RPMI8226 (cell line): ENCODE results near the gene GPR150.

Source experiments
- DNase-seq: peaks from one replicate; pipeline ENCODE4 v3.0.0-alpha.2; 2015

The GPR150 gene

DNA sequence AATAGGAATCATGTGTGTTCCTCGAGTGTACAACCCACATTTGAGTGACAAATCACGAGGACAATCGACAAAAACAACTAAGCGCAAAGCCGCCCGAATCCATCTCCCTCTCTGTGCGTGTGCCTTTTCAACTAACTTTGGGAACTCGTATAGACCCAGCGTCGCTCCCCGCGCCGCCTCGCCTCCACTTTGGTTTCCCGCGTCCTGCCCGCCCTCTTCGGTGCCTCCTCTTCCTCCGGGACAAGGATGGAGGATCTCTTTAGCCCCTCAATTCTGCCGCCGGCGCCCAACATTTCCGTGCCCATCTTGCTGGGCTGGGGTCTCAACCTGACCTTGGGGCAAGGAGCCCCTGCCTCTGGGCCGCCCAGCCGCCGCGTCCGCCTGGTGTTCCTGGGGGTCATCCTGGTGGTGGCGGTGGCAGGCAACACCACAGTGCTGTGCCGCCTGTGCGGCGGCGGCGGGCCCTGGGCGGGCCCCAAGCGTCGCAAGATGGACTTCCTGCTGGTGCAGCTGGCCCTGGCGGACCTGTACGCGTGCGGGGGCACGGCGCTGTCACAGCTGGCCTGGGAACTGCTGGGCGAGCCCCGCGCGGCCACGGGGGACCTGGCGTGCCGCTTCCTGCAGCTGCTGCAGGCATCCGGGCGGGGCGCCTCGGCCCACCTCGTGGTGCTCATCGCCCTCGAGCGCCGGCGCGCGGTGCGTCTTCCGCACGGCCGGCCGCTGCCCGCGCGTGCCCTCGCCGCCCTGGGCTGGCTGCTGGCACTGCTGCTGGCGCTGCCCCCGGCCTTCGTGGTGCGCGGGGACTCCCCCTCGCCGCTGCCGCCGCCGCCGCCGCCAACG lies at the start of gene GPR150:
Gene GPR150, plus strand, starts transcription at position 58 of the 840 bp plus-strand sequence. Its CDS starts 189 bp downstream, at position 247.
- DNase-seq: peak; percentile 86

DNA sequence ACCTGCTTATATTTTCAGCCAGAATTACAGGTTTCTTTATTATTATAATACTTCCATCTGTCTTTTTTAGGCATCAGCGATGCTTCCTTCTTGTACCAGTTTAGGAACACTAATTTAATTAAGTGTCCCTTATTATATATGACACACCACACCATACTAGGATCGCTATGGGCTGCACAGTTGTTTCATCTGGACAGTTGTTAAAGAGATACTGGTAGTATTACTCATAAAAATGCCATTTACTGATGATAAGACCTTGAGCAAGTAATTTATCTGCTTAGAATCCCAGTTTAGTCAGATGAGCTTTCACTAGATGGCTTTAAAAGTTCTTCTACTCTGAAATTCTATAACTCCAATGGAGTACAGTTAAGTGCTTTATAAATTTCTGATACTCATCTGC lies 47.9 kb upstream of the GPR150 start:
- DNase-seq: no peak

DNA sequence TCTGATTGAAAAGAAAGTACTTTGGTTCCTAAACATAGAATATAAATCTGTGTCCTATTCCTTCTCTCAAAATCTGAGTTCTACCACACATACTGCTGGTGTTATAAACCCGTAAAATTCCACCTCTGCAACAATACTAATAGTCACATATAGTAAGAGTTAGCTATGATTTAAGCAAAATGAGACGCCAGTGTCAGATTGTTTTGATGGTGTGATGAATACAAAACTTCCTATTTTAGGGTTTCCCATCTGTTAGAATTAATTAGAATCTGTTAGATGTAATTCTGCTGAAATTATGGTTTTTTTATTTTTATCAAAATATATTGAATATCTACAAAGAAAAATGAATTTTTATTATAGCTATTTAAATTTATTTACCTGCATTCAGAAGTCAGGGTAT lies 38.3 kb upstream of the GPR150 start:
- no peak for DNase-seq

DNA sequence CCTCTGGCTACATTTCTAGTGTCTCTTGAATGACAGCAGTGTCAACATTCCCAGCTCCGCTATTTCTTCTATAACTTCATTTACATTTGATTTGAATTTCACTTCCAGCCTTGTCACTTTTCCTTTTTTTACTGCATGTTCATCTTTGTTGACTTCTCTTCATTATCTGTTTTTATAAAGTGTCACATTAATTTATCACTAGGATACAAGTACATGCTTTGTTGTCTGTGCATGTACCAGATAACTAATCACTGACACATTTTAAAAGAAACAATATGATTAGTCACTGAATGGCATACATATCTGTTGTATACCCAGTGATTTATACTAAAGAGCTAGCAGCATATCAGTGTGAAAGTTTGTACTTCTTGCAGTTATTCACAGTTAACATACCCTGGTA lies 35.9 kb upstream of the GPR150 start:
- DNase-seq: no peak

DNA sequence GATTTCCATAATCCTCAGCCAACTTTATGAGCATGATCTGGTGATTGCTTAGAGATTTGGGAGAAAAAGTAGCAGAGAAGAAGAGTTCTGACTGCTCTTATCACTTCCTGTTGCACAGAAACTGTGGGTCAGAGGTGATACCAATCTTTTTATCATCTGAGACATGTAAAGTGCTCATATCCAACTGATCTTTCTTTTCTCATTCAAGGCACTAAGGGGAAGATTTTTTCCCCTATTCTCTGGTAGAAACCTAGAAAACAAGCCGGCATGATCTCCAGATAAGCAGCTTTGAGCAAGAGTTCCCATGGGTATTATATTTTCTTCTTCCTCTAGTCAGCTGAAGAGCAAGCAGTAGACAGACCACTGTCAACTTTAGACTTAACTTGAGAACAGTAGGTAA lies 29.0 kb upstream of the GPR150 start:
- no peak for DNase-seq

DNA sequence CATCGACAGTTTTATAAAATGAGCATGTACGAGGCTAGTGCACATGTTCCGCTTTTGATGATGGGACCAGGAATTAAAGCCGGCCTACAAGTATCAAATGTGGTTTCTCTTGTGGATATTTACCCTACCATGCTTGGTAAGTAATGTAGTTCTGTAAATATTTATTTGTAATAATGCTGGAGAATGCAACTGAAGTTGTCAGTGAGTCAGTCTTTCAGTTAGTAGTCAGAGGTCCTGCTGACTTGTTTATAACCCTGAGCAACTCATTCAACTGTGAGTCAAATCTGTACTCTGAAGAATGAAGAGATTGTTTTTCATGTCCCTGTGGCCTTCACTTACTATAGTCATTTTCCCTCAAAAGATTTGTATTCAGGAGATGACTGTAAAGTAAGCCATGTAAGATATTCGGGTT lies 28.4 kb upstream of the GPR150 start:
- DNase-seq: no peak

DNA sequence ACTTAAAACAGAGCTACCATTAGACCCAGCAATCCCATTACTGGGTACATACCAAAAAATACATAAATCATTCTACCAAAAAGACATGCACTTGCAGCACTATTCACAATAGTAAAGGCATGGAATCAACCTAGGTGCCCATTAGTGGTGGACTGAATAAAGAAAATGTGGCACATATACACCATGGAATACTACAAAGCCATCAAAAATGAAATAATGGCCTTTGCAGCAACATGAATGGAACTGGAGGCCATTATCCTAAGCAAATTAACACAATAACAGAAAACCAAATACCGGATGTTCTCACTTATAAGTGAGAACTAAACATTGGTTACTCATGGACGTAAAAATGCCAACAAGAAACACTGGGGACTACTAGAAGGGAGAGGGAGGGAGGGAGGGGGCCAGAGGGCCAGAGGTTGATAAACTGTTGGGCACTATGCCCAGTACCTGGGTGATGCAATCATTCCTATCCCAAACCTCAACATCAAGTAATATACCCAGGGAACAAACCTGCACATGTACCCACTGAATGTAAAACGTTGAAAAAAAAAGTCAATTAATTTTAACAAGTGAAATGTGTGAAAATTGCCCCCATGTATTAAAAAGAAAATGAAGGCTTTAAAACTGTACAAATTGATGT lies 24.5 kb upstream of the GPR150 start:
- DNase-seq: no peak

DNA sequence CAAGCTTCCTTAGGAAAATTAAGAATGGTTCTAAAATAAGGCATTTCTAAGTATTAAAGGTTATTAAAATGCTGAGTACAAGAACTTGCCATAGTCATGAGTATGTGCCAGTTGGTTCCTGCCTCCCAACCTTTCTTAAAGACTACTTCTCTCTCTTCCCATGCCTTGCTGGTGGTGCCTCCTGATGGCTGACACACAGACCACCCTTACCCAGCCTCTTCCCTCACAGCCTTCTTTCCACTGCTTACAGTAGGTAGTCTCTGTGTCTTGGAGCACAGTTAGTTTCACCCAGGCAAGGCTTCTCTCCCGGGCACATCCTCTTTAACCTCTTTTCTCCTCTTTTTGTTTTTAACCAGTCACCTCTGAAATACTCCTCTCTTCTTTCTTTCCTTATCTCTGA lies 20.6 kb upstream of the GPR150 start:
- DNase-seq: no peak

DNA sequence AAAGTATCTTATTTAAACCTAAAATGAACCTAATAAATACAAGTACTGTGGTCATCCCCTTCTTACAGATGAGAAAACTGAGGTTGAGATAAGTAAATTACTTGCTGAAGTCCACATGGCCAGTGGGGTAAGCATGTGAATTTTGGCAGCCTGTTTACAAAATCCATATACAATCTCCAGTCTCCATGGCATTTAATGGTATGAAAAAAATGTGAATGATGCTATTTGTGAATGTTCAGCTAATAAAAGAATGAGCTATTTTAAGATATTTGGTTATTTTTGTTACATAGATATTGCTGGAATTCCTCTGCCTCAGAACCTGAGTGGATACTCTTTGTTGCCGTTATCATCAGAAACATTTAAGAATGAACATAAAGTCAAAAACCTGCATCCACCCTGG lies 19.3 kb upstream of the GPR150 start:
- DNase-seq: no peak

DNA sequence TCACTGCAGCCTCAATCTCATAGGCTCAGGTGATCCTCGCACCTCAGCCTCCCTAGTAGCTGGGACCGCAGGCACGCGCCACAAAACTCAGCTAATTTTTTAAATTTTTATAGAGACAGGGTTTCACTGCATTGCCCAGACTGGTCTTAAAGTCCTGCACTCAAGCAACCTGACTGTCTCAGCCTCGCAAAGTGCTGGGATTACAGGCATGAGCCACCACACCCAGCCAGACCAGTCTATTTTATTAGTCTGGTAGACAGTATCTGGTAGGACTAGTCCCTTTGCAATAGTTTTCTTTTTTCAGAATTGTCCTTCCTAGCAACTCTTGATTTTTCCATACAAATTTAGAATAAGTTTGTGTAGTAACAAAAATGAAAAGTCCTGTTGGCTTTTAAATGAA lies 14.1 kb upstream of the GPR150 start:
- no peak for DNase-seq

DNA sequence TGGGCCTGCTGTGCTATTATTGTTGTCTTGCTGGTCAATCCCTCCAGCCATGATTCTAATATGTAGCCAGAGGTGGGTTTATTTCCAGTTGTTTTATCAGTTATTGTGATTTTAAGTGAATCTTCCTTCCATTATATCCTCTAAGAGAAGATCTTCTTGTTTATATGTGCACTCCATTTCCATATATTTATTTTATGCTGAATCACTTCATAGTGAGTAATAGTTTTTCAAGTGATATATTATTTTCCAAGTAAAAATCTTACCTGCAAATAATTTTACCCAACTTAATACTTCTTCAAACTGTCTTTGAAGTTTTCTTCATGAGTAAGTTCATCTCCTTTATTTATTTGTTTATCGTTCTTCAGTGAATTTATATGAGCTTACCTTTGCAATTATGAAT lies 13.5 kb upstream of the GPR150 start:
- no peak for DNase-seq

DNA sequence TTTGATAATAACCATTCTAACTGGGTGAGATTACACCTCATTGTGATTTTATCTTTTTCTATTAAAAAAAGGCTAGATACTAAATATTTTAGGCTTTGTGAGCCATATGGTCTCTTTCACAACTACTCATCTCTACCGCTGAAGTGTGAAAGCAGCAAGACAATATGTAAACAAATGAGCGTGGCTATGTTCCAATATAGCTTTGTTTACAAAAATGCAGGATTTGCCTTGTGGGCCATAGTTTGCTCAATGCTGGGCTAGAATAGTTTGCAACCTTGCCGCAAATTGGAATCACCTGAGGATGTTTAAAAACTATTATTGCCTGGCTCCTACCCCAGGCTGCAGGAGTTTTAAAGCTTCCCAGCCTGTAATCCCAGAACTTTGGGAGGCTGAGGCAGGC lies 10.2 kb upstream of the GPR150 start:
- DNase-seq: no peak

DNA sequence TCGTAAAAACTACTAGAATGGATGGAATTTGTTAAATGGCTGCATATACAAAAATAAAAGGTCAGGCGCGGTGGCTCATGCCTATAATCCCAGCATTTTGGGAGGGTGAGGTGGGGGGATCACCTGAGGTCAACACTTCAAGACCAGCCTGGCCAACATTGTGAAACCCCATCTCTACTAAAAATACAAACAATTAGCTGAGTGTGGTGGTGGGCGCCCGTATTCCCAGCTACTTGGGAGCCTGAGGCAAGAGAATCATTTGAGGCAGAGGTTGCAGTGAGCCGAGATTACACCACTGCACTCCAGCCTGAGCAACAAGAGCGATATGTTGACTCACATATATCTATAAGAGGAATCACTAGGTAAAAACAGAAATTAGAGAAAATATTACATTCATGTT lies 9.3 kb upstream of the GPR150 start:
- no peak for DNase-seq

DNA sequence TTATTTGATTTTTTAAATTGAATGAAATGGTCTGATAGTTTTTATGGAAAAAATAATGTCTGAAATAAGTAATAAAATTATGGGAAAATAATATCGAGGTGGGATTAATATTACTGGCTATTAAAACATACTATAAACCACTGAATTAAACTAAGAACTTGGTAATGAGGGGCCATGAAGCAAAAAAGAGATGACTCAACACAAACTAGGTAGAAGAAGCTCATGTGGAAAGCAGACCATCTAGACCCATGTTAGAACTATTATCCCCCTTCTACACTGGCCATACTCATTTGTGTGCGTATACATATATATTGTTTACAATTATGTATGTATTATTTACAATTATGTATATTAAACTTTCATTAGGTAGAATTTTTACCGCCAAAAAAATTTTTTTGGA lies 8.5 kb upstream of the GPR150 start:
- DNase-seq: no peak

DNA sequence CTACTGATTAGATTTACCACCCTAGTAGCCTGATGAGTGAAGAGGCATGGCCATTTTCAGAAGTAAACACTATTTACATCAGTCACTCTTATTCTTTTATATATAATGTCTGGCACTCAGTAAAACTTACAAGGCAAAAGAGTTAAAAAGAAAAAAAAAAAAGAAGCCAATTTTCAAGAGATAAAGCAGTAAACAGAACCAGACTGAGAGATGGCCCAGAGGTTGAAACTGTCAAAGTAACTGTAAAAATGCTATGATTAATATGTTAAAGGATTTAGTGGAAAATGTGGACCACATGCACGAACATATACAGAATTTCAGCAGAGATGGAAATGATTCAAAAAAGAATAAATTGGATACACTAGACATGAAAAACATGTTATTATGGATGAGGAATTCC lies 6.4 kb upstream of the GPR150 start:
- DNase-seq: no peak

DNA sequence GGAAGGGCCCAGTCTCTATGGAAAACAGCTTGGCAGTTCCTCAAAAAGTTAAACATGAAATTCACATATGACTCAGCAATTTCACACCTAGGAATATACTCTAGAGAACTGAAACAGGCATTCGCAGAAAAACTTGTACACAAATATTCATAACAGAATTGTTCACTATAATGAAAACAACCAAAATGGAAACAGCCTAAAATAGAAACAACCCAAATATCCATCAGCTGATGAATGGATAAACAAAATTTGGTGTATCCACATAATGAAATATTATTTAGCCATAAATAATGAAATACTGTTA lies 4.8 kb upstream of the GPR150 start:
- no peak for DNase-seq

DNA sequence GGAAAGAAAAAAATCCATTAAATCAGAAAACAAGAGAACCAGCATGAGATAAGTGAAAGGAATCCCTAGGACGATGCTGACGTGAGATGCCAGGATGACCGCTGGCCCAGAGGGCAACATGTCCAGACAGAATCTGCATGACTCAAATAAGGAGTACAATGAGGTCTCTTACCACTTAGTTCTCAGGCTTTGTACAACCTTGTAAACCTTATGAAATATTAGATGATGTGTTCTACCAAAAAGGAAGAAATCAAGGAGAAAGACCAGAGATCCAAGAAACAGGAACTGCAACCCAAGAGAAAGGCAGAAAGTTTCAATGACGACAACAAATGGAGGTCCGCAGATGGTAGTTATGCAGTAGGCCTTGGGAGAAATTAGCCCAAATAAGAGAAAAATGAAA lies 2.8 kb upstream of the GPR150 start:
- DNase-seq: no peak

DNA sequence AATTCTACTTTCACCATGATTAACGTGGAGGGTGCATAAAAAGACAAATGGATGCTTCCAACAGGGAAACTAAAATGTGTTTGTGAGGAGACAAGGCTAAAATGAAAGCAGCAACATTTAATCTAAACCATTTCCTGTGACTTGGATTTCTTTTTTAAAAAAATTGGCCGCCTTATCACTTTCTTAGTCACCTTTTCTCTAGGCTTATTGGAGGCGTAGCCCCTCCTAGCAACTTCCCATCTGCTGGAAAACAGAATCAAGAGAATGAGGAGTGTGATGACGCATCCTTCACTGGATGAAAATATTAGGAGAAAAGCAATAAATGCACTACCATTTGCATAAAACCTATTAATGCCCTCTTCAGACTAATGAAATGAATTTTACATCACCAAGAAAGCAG lies 791 bp upstream of the GPR150 start:
- DNase-seq: no peak

DNA sequence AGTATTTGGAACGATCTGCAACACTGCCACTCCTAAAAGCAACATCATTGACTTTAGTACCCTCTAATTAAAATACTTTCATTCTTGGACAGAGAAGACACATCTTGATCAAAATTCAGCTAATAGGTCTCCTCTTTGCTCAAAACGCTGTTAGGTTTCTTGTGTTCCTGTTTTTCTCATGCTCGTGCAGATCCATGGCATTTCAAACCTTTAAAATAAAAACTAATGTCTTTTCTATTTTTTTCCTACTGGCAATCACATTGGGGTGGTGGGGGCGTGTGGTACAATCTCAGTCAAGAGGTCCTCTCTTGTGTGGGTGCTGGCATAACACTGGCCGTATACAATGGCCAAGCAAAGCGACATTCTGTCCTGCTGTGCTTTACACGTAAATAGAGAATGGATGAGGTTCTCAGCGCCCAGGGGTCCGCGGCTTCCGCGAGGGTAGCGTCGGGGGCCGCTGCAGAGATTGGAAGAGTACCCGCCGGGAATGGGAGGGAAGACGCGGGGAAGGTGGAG lies 315 bp upstream of the GPR150 start:
- DNase-seq: no peak

DNA sequence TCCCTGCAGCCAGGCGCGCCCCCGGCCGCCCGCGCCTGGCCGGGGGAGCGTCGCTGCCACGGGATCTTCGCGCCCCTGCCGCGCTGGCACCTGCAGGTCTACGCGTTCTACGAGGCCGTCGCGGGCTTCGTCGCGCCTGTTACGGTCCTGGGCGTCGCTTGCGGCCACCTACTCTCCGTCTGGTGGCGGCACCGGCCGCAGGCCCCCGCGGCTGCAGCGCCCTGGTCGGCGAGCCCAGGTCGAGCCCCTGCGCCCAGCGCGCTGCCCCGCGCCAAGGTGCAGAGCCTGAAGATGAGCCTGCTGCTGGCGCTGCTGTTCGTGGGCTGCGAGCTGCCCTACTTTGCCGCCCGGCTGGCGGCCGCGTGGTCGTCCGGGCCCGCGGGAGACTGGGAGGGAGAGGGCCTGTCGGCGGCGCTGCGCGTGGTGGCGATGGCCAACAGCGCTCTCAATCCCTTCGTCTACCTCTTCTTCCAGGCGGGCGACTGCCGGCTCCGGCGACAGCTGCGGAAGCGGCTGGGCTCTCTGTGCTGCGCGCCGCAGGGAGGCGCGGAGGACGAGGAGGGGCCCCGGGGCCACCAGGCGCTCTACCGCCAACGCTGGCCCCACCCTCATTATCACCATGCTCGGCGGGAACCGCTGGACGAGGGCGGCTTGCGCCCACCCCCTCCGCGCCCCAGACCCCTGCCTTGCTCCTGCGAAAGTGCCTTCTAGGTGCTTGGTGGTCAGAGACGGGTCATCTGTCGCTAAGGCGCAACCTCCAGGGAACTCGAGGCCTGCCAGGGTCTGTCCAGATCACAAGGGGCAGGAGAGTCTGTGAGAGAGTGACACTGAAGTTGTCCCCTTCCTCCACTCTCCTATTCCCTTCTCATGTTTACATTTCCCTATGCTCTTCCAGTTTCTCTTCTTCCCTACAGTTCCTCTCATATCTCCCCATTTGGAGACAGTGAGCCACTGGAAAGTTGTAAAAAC lies 1.3 kb downstream of the GPR150 start:
- DNase-seq: peak; percentile 68

DNA sequence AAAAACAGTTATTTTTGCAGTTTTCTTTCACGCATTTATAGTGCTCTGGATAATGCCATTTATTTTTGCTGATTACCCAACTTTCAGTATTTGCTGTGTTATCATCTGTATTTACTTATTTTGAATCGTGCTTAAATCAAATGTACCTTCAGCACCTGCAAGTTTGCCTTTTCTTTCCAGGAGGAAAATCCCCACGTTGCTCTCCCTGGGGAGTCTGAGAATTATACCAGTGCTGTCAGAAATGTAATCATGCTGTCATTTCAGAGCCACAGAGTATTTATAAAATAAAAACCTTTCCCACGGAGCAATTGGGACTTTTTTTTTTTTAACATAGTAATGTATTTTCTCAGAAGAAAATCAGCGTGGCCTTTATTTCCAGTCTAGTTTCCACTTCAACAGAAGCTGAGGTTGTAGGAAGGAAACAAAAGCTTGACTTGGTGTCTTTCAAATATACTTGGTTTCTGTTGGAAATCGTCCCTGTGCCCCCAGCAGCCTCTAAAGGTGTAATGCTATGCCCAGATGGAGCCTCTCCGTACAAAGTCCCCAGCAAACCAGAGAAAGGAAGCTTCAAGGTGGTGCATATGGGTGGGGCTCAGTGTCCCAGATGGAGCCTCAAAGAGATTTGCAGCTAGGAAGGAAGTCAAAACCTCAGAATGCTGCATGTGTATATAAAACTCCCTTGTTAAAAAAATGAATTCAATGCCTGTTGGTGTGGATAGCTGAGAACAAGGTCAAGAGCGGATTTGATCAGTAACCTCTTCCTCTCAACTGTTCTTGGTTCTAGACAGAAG lies 2.1 kb downstream of the GPR150 start:
- no peak for DNase-seq

DNA sequence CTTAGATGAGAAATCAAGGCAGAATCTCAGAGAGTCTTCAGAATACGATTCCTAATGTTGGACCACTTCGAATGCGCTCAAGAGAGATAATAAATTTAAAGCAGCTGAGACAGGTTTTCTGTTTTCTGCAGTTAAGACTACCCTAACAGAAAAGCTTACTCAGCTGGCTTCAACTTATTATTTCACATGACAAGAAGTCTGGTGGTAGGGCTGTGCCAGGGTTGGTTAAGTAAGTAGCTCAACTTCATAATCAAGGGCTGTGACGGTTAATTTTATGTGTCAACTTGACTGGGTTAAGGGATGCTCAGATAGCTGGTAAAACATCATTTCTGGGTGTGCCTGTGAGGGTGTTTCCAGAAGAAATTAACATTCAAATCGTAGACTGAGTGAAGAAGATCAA lies 3.8 kb downstream of the GPR150 start:
- no peak for DNase-seq

DNA sequence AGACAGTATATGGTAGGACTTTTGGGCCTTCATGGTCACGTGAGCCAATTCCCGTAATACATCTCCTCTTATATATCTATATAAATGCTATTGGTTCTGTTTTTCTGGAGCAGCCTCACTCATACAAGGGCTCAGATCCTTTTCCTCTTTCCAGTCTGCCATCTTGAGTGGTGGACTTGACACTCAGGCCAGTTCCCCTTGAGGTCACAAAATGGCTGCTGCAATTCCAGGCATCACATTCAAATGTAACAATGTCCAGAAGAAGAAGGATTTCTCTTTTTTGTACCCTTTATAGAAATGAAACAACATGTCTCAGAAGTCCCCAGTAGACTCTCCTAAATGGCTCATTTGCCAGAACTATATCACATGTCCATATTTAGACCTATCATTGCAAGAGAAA lies 4.5 kb downstream of the GPR150 start:
- DNase-seq: no peak
